Left ventricle myocardium inferior (tissue), 1 donor: ENCODE results near the gene LETM1. TPM values are rescaled to one million over a fixed set of nuclear protein-coding genes. Genes with fewer than 3 reads are reported as not detected.
A peak's percentile ranks its signal among the peaks of the same experiment; 100 is the strongest.

Experiments used
- DNase-seq: peaks from one replicate; pipeline ENCODE4 v3.0.0-alpha.2; 2020
- H3K27ac ChIP-seq: fragments of 200-600 bp; replicated peaks from 2 replicates; pipeline ENCODE4 v1.8.0; 2021
- H3K27me3 ChIP-seq: fragments of 200-600 bp; 2 replicates; pipeline ENCODE4 v1.8.0; 2021; ENCODE audit warnings: low read depth
- H3K36me3 ChIP-seq: fragments of 200-600 bp; 2 replicates; pipeline ENCODE4 v1.8.0; 2021
- H3K4me1 ChIP-seq: fragments of 200-600 bp; 2 replicates; pipeline ENCODE4 v1.8.0; 2021
- H3K4me3 ChIP-seq: fragments of 200-600 bp; 2 replicates; pipeline ENCODE4 v1.8.0; 2021; ENCODE audit warnings: mild to moderate bottlenecking, moderate library complexity
- H3K9me3 ChIP-seq: fragments of 200-600 bp; replicated peaks from 2 replicates; pipeline ENCODE4 v1.8.0; 2021
- CTCF ChIP-seq: fragments of 200-600 bp; IDR thresholded peaks from 2 replicates; pipeline ENCODE4 v1.8.0; 2021; ENCODE audit warnings: antibody characterized with exemption, mild to moderate bottlenecking, borderline replicate concordance
- intact Hi-C: fragments of 100-400 bp; cut with micrococcal nuclease; formaldehyde crosslinking; loops from one replicate; pipeline ENCODE4 v1.11.0; 2022
- total RNA-seq: library from RNA; stranded (reverse); fragmentation: NEBNext Ultra II Directional; extraction: Animal tissue kit (Norgen Biotek cat#: 25700); gene quantifications from one replicate; pipeline ENCODE4 v1.2.1, GENCODE V29; 2021
- donor health status: DM: no; HTN: yes; CAD: no; lungs with severe emphysema.

LETM1 gene
- total RNA-seq, 1 donor from 2014 or later = 38.8 TPM

- intact Hi-C loops = no loop called here
- no peak for TF ChIP-seq CTCF
- no peak for DNase-seq
These were observed 13.8 kb upstream of the LETM1 start for GRCh38 chr4:1869530-1870327.

GRCh38 chr4:1868912-1869311, 13.0 kb upstream of the LETM1 start:
- H3K27ac ChIP-seq = no peak overlapping the region
- TF ChIP-seq CTCF = no peak
- DNase-seq = no peak

More at GRCh38 chr4:1869530-1870327, 13.8 kb upstream of the LETM1 start:
- Histone ChIP-seq H3K36me3 (no peaks in the 10 kb centered on the region), H3K27ac (peak overlapping the region; percentile 100), H3K4me3 (peak overlapping the region; percentile 97), H3K27me3 (peaks cover 33% of the 10 kb centered on the region), H3K9me3 (no peaks in the 10 kb centered on the region), H3K4me1 (peaks cover 34% of the 10 kb centered on the region)

GRCh38 chr4:1868293-1868692, 12.3 kb upstream of the LETM1 start:
- peaks cover 47% of the 10 kb centered on the region for H3K27me3 ChIP-seq
- H3K27ac ChIP-seq = no peak overlapping the region
- peaks cover 26% of the 10 kb centered on the region for H3K4me1 ChIP-seq
- intact Hi-C loops = no loop called here
- DNase-seq = no peak
- H3K9me3 ChIP-seq = no peaks in the 10 kb centered on the region
- H3K36me3 ChIP-seq = no peaks in the 10 kb centered on the region
- no peak overlapping the region for H3K4me3 ChIP-seq
- TF ChIP-seq CTCF = no peak

More at GRCh38 chr4:1868912-1869311, 13.0 kb upstream of the LETM1 start:
- H3K4me1 ChIP-seq = peaks cover 32% of the 10 kb centered on the region
- no peaks in the 10 kb centered on the region for H3K9me3 ChIP-seq
- no peak overlapping the region for H3K4me3 ChIP-seq
- peaks cover 41% of the 10 kb centered on the region for H3K27me3 ChIP-seq
- intact Hi-C loops = no loop called here
- no peaks in the 10 kb centered on the region for H3K36me3 ChIP-seq

GRCh38 chr4:1866189-1866661, 10.3 kb upstream of the LETM1 start:
- intact Hi-C loops = no loop called here

More at GRCh38 chr4:1866189-1866661, 10.3 kb upstream of the LETM1 start:
- Histone ChIP-seq H3K9me3 (no peaks in the 10 kb centered on the region), H3K27me3 (peaks cover 57% of the 10 kb centered on the region), H3K27ac (no peak overlapping the region), H3K36me3 (no peaks in the 10 kb centered on the region), H3K4me3 (no peak overlapping the region), H3K4me1 (peaks cover 19% of the 10 kb centered on the region)
- no peak for TF ChIP-seq CTCF
- DNase-seq = no peak
